ENCODE measurements around the gene ARHGEF37. TPM values are rescaled to one million over a fixed set of nuclear protein-coding genes. Genes with fewer than 3 reads are reported as not detected.

The ARHGEF37 gene
- total and polyA plus RNA-seq, 4 donors = 0.71 to 6.1 (median 2.7) TPM

- H3K9me3 ChIP-seq (ENCODE audit: control insufficient read depth in 4 of 4, low read length in 3 of 4) = no peaks in the 10 kb centered on the region
- no peak for DNase-seq (ENCODE audit: low spot score)
- WGBS = 98% methylated on average over 1 of the region's 1 CpG
- no peaks in the 10 kb centered on the region for H3K36me3 ChIP-seq (ENCODE audit: control insufficient read depth in 4 of 4, insufficient read depth in 3 of 4, low read depth in 1 of 4, low read length in 3 of 4)
- no peak for TF ChIP-seq HNF4A (conservative IDR thresholded peaks at IDR 0.05)
- TF ChIP-seq YY1 (IDR thresholded peaks at IDR 0.05) = no peak
- no peak for TF ChIP-seq GABPA (IDR thresholded peaks at IDR 0.05 in 1 of 2, conservative IDR thresholded peaks at IDR 0.05 in 1 of 2)
- TF ChIP-seq FOXA2 (IDR thresholded peaks at IDR 0.05) = no peak
- no peak for TF ChIP-seq HNF4G (IDR thresholded peaks at IDR 0.05)
- no peak for TF ChIP-seq NR2F2 (IDR thresholded peaks at IDR 0.05)
- no peak for TF ChIP-seq JUND (IDR thresholded peaks at IDR 0.05)
- TF ChIP-seq, protein P1, sequence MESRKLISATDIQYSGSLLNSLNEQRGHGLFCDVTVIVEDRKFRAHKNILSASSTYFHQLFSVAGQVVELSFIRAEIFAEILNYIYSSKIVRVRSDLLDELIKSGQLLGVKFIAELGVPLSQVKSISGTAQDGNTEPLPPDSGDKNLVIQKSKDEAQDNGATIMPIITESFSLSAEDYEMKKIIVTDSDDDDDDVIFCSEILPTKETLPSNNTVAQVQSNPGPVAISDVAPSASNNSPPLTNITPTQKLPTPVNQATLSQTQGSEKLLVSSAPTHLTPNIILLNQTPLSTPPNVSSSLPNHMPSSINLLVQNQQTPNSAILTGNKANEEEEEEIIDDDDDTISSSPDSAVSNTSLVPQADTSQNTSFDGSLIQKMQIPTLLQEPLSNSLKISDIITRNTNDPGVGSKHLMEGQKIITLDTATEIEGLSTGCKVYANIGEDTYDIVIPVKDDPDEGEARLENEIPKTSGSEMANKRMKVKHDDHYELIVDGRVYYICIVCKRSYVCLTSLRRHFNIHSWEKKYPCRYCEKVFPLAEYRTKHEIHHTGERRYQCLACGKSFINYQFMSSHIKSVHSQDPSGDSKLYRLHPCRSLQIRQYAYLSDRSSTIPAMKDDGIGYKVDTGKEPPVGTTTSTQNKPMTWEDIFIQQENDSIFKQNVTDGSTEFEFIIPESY (IDR thresholded peaks at IDR 0.05) = no peak
- no peak for TF ChIP-seq RXRA (IDR thresholded peaks at IDR 0.05)
- TF ChIP-seq REST (IDR thresholded peaks at IDR 0.05) = no peak
- TF ChIP-seq, protein P2, sequence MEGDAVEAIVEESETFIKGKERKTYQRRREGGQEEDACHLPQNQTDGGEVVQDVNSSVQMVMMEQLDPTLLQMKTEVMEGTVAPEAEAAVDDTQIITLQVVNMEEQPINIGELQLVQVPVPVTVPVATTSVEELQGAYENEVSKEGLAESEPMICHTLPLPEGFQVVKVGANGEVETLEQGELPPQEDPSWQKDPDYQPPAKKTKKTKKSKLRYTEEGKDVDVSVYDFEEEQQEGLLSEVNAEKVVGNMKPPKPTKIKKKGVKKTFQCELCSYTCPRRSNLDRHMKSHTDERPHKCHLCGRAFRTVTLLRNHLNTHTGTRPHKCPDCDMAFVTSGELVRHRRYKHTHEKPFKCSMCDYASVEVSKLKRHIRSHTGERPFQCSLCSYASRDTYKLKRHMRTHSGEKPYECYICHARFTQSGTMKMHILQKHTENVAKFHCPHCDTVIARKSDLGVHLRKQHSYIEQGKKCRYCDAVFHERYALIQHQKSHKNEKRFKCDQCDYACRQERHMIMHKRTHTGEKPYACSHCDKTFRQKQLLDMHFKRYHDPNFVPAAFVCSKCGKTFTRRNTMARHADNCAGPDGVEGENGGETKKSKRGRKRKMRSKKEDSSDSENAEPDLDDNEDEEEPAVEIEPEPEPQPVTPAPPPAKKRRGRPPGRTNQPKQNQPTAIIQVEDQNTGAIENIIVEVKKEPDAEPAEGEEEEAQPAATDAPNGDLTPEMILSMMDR (IDR thresholded peaks at IDR 0.05; ENCODE audit: low read depth, low read length, missing input control) = no peak
- no peak for TF ChIP-seq EGR1 (IDR thresholded peaks at IDR 0.05; ENCODE audit: low read depth in 2 of 2)
- no peak for TF ChIP-seq SP1 (IDR thresholded peaks at IDR 0.05)
- no peak for TF ChIP-seq TAF1 (conservative IDR thresholded peaks at IDR 0.05)
- H3K27ac ChIP-seq (ENCODE audit: low read depth in 1 of 2, low read length in 2 of 2) = no peak overlapping the region
- H3K9ac ChIP-seq (ENCODE audit: low read depth in 1 of 2, low read length in 2 of 2) = no peak overlapping the region
- H3K4me3 ChIP-seq (ENCODE audit: low read depth in 1 of 3, low read length in 3 of 3) = no peak overlapping the region
- H3K4me1 ChIP-seq (ENCODE audit: control insufficient read depth in 4 of 4, insufficient read depth in 4 of 4, low read length in 3 of 4) = peaks cover 0 to 5% (median 2%) of the 10 kb centered on the region in 4 donors
- H3K27me3 ChIP-seq (ENCODE audit: control insufficient read depth in 4 of 4, insufficient read depth in 4 of 4, low read length in 3 of 4) = no peaks in the 10 kb centered on the region
These were observed 7.6 kb downstream of the ARHGEF37 start for GRCh38 chr5:149588936-149589335.

DNA sequence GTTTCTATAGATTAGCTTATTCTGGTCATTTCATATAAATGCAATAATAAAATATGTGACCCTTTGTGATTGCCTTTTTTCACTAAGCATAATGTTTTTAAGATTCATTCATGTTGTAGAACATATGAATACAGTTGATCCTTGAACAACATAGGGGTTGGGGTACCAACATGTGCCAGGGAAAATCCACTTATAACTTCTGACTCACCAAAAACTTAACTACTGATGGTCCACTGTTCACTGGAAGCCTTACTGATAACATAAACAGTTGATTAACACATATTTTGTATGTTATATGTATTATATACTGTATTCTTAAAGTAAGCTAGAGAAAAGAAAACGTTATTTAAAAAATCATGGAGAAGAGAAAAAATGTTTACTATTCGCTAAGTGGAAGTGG is 12.1 kb downstream of the ARHGEF37 start:
- no peak for DNase-seq (ENCODE audit: low spot score)
- WGBS = 93% methylated on average over 2 of the region's 2 CpGs
- Histone ChIP-seq H3K4me3 (ENCODE audit: low read depth in 1 of 3, low read length in 3 of 3) (no peak overlapping the region), H3K27ac (ENCODE audit: low read depth in 1 of 2, low read length in 2 of 2) (no peak overlapping the region), H3K4me1 (ENCODE audit: control insufficient read depth in 4 of 4, insufficient read depth in 4 of 4, low read length in 3 of 4) (no peaks in the 10 kb centered on the region), H3K9ac (ENCODE audit: low read depth in 1 of 2, low read length in 2 of 2) (no peak overlapping the region), H3K36me3 (ENCODE audit: control insufficient read depth in 4 of 4, insufficient read depth in 3 of 4, low read depth in 1 of 4, low read length in 3 of 4) (no peaks in the 10 kb centered on the region), H3K9me3 (ENCODE audit: control insufficient read depth in 4 of 4, low read length in 3 of 4) (no peaks in the 10 kb centered on the region), H3K27me3 (ENCODE audit: control insufficient read depth in 4 of 4, insufficient read depth in 4 of 4, low read length in 3 of 4) (no peaks in the 10 kb centered on the region)
- TF ChIP-seq HNF4A (conservative IDR thresholded peaks at IDR 0.05) (no peak), HNF4G (IDR thresholded peaks at IDR 0.05) (no peak), EGR1 (IDR thresholded peaks at IDR 0.05; ENCODE audit: low read depth in 2 of 2) (no peak), MAX (IDR thresholded peaks at IDR 0.05) (no peak), FOXA1 (IDR thresholded peaks at IDR 0.05) (no peak)
- TF ChIP-seq, protein P1 (IDR thresholded peaks at IDR 0.05) = no peak

All from liver (tissue), 9 donors.